PC-3 (cell line): Measurements from ENCODE around the gene C6orf89. TPM values are rescaled to one million over a fixed set of nuclear protein-coding genes. Genes with fewer than 3 reads are reported as not detected.

Experiments used
- ATAC-seq: fragments of 200-7000 bp; cut with Tn5 transposase; 2 replicates; pipeline ENCODE4 v1.9.1; 2020; ENCODE audit warnings: mild to moderate bottlenecking, moderate library complexity
- BruUV-seq: library from RNA; stranded (reverse); fragments of 400-500 nt; replicated peaks from 2 replicates; lab custom pipeline; 2021; lab: Mats Ljungman, UMichigan
- CTCF ChIA-PET: fragments of 300-600 bp; sonication (Branson Sonifier 250); formaldehyde crosslinking; loops from one replicate; lab custom pipeline; 2022; ENCODE audit warnings: antibody characterized with exemption; lab: Charles Lee
- POLR2A ChIA-PET: fragments of 300-600 bp; sonication (Branson Sonifier 250); formaldehyde crosslinking; loops from one replicate; lab custom pipeline; 2022; ENCODE audit warnings: antibody characterized with exemption; ENCODE audit not compliant: unreplicated experiment; lab: Charles Lee
- DNase-seq: peaks from one replicate; pipeline ENCODE4 v3.0.0-alpha.2; 2015
- H2AFZ ChIP-seq: fragments of 300-600 bp; sonication (generic); 2 replicates; pipeline ENCODE4 v1.6.0; 2016; ENCODE audit warnings: antibody characterized with exemption, low read length
- H3F3A ChIP-seq: fragments of 300-600 bp; sonication (generic); one replicate; pipeline ENCODE4 v1.6.0; 2017; ENCODE audit warnings: antibody characterized with exemption, low read length, control low read depth, mild to moderate bottlenecking; ENCODE audit not compliant: unreplicated experiment
- H3K27ac ChIP-seq: fragments of 300-600 bp; sonication (generic); 2 replicates; pipeline ENCODE4 v1.5.1; 2016; ENCODE audit warnings: mild to moderate bottlenecking, low read length
- H3K27me3 ChIP-seq: fragments of 300-600 bp; sonication (generic); 2 replicates; pipeline ENCODE4 v1.6.1; 2016; ENCODE audit warnings: low read length, mixed read lengths
- H3K36me3 ChIP-seq: fragments of 300-600 bp; sonication (generic); 2 replicates; pipeline ENCODE4 v1.6.1; 2016; ENCODE audit warnings: low read depth, mixed run types, low read length, mixed read lengths
- H3K4me1 ChIP-seq: fragments of 300-600 bp; sonication (generic); 2 replicates; pipeline ENCODE4 v1.5.1; 2016; ENCODE audit warnings: low read length; ENCODE audit not compliant: insufficient read depth
- H3K4me2 ChIP-seq: fragments of 300-600 bp; sonication (generic); 2 replicates; pipeline ENCODE4 v1.6.0; 2016; ENCODE audit warnings: low read length
- H3K4me3 ChIP-seq: fragments of 300-600 bp; sonication (generic); 2 replicates; pipeline ENCODE4 v1.5.1; 2016; ENCODE audit warnings: mild to moderate bottlenecking, low read length, mixed read lengths
- H3K79me2 ChIP-seq: fragments of 300-600 bp; sonication (generic); 2 replicates; pipeline ENCODE4 v1.6.1; 2017; ENCODE audit warnings: low read length, mixed read lengths
- H3K9ac ChIP-seq: fragments of 300-600 bp; sonication (generic); 2 replicates; pipeline ENCODE4 v1.6.0; 2016; ENCODE audit warnings: mild to moderate bottlenecking, low read length
- H3K9me2 ChIP-seq: fragments of 300-600 bp; sonication (generic); replicated peaks from 2 replicates; pipeline ENCODE4 v1.6.1; 2016; ENCODE audit warnings: mixed run types, low read length, mixed read lengths
- H3K9me3 ChIP-seq: fragments of 300-600 bp; sonication (generic); 2 replicates; pipeline ENCODE4 v1.6.1; 2016; ENCODE audit warnings: low read length, mixed read lengths
- H4K20me1 ChIP-seq: fragments of 300-600 bp; sonication (generic); 2 replicates; pipeline ENCODE4 v1.6.1; 2016; ENCODE audit warnings: low read length, mixed read lengths
- CTCF ChIP-seq: fragments of 300-600 bp; sonication (generic); conservative IDR thresholded peaks from 2 replicates; pipeline ENCODE4 v1.5.1; 2017; ENCODE audit warnings: antibody characterized with exemption, low read depth, mild to moderate bottlenecking, low read length
- EZH2 ChIP-seq: fragments of 300-600 bp; sonication (generic); IDR thresholded peaks from one replicate; pipeline ENCODE4 v1.6.1; 2017; ENCODE audit warnings: antibody characterized with exemption, mild to moderate bottlenecking, low read length; ENCODE audit not compliant: unreplicated experiment
- EZH2phosphoT487 ChIP-seq: fragments of 300-600 bp; sonication (generic); IDR thresholded peaks from 2 replicates; pipeline ENCODE4 v1.6.1; 2018; ENCODE audit warnings: mild to moderate bottlenecking, antibody characterized with exemption, low read length, borderline replicate concordance
- intact Hi-C: fragments of 100-400 bp; cut with micrococcal nuclease; formaldehyde crosslinking; loops from 2 replicates; pipeline ENCODE4 v1.9.0; 2023
- total RNA-seq: library from RNA; depleted of rRNA; stranded (reverse); fragments of >200 nt; gene quantifications from 2 replicates; pipeline ENCODE4 v1.2.3, GENCODE V29; 2014

Gene C6orf89
- total RNA-seq, 1 experiment from 2014 or later, result 27.8 TPM

GRCh38 chr6:36973190-36973589, 87.4 kb downstream of the C6orf89 start:
- peaks cover 94% of the 10 kb centered on the region for H3K36me3 ChIP-seq
- H3K9me2 ChIP-seq, result no peaks in the 10 kb centered on the region
- H3F3A ChIP-seq, result no peaks in the 10 kb centered on the region
- ATAC-seq (no peak), DNase-seq (no peak)
- no peaks in the 10 kb centered on the region for H4K20me1 ChIP-seq
- TF ChIP-seq CTCF (no peak), EZH2phosphoT487 (no peak), EZH2 (no peak)
- H3K4me1 ChIP-seq, result no peaks in the 10 kb centered on the region
- H3K4me2 ChIP-seq, result no peak overlapping the region
- H3K9me3 ChIP-seq, result no peaks in the 10 kb centered on the region
- no peaks in the 10 kb centered on the region for H3K27me3 ChIP-seq
- H3K9ac ChIP-seq, result no peak overlapping the region
- intact Hi-C loops, result no loop called here
- POLR2A ChIA-PET, result no interaction called here
- no peak overlapping the region for H3K27ac ChIP-seq
- H3K4me3 ChIP-seq, result no peak overlapping the region
- H3K79me2 ChIP-seq, result no peaks in the 10 kb centered on the region
- BruUV-seq, result no TSS peak
- no peak overlapping the region for H2AFZ ChIP-seq
- CTCF ChIA-PET, result no interaction called here

- intact Hi-C loops, result no loop called here
- Histone ChIP-seq H3K4me2 (no peak overlapping the region), H3K27ac (no peak overlapping the region), H3K9me3 (no peaks in the 10 kb centered on the region), H3K9ac (no peak overlapping the region), H3K27me3 (no peaks in the 10 kb centered on the region), H2AFZ (no peak overlapping the region), H3F3A (no peaks in the 10 kb centered on the region), H3K4me3 (no peak overlapping the region), H4K20me1 (peaks cover 3% of the 10 kb centered on the region; the same call in 1 of the 2 replicates), H3K9me2 (no peaks in the 10 kb centered on the region), H3K36me3 (peaks cover 94% of the 10 kb centered on the region), H3K79me2 (peaks cover 3% of the 10 kb centered on the region; the same call in 1 of the 2 replicates), H3K4me1 (no peaks in the 10 kb centered on the region)
- CTCF ChIA-PET, result no interaction called here
- TF ChIP-seq EZH2phosphoT487, result no peak
- TF ChIP-seq CTCF, result no peak
- no peak for TF ChIP-seq EZH2
- POLR2A ChIA-PET, result no interaction called here
- ATAC-seq (no peak), DNase-seq (no peak)
- no TSS peak for BruUV-seq
Observed at GRCh38 chr6:36973647-36974046, 87.9 kb downstream of the C6orf89 start.

- Histone ChIP-seq H3K9me3 (no peaks in the 10 kb centered on the region), H3K36me3 (peaks cover 87% of the 10 kb centered on the region), H3K79me2 (peaks cover 21% of the 10 kb centered on the region), H3F3A (no peaks in the 10 kb centered on the region), H3K27me3 (no peaks in the 10 kb centered on the region), H3K4me2 (no peak overlapping the region), H3K9me2 (no peaks in the 10 kb centered on the region), H2AFZ (no peak overlapping the region), H3K27ac (no peak overlapping the region), H3K4me3 (no peak overlapping the region), H3K4me1 (no peaks in the 10 kb centered on the region), H4K20me1 (peaks cover 21% of the 10 kb centered on the region), H3K9ac (no peak overlapping the region)
- BruUV-seq, result no TSS peak
- ATAC-seq (no peak), DNase-seq (no peak)
- intact Hi-C loops, result no loop called here
- TF ChIP-seq EZH2phosphoT487 (no peak), EZH2 (no peak), CTCF (no peak)
- ChIA-PET POLR2A (no interaction called here), CTCF (interaction anchor here (0.6 kb wide), 1 partner anchor 62 kb away, joined by 4 read pairs; no protein-coding TSS in a partner anchor)
Observed at GRCh38 chr6:36975231-36976006, 89.7 kb downstream of the C6orf89 start.
